HG03025 (cell line): ENCODE measurements around the gene FLNC.

Experiments
- ATAC-seq: cut with Tn5 transposase; IDR thresholded peaks from one replicate; pipeline ENCODE4 v1.9.1; 2021; ENCODE audit warnings: mild to moderate bottlenecking, moderate library complexity; ENCODE audit not compliant: unreplicated experiment, low FRiP score

Gene FLNC

GRCh38 chr7:128906001-128906765 lies 76.0 kb downstream of the FLNC start:
- no peak for ATAC-seq

GRCh38 chr7:128906766-128907559 lies 76.8 kb downstream of the FLNC start:
- ATAC-seq: no peak
